GM12892 (cell line): Measurements from ENCODE around the gene TBX1.

Source experiments
- POLR2A ChIP-seq: IDR thresholded peaks from 2 replicates; pipeline ENCODE4 v1.6.1; 2011; ENCODE audit warnings: low read depth, low read length, control low read depth
- POLR2AphosphoS5 ChIP-seq: IDR thresholded peaks from 2 replicates; pipeline ENCODE4 v1.6.1; 2011; ENCODE audit warnings: low read depth, low read length, control low read depth
- TAF1 ChIP-seq: IDR thresholded peaks from 2 replicates; pipeline ENCODE4 v1.6.1; 2011; ENCODE audit warnings: low read depth, mild to moderate bottlenecking, control low read depth, low read length, borderline replicate concordance

- TF ChIP-seq POLR2A (no peak), POLR2AphosphoS5 (no peak), TAF1 (no peak)
These were observed 25.1 kb downstream of the TBX1 start for GRCh38 chr22:19785461-19786263.
